Measurements from ENCODE around the gene B3GNT7.
"Not testable (repeated sequence)": the region's sequence is repeated elsewhere in the genome, so short reads cannot be mapped to it uniquely, and the experiment has no call there.

The B3GNT7 gene

DNA sequence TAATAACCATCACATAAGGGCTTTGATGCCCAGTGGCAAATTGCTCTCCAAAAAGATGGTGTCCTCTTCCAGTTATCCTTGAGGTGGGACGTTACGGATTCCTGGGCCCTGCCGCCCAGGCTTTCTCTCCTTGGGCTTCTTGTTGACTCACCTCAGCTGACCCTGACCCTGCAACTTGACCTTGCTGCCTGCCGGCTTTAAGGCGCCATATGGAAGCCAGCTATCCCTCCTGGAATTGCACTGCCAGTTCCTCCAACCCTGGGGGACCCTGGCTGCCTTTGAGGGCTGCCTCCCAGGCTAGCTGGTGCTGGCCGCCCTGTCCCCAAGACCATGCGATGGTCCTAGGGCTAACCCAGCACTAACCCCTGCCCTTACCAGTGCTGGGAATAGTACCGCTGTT is 28.3 kb upstream of the B3GNT7 start:
- no peak for DNase-seq

DNA sequence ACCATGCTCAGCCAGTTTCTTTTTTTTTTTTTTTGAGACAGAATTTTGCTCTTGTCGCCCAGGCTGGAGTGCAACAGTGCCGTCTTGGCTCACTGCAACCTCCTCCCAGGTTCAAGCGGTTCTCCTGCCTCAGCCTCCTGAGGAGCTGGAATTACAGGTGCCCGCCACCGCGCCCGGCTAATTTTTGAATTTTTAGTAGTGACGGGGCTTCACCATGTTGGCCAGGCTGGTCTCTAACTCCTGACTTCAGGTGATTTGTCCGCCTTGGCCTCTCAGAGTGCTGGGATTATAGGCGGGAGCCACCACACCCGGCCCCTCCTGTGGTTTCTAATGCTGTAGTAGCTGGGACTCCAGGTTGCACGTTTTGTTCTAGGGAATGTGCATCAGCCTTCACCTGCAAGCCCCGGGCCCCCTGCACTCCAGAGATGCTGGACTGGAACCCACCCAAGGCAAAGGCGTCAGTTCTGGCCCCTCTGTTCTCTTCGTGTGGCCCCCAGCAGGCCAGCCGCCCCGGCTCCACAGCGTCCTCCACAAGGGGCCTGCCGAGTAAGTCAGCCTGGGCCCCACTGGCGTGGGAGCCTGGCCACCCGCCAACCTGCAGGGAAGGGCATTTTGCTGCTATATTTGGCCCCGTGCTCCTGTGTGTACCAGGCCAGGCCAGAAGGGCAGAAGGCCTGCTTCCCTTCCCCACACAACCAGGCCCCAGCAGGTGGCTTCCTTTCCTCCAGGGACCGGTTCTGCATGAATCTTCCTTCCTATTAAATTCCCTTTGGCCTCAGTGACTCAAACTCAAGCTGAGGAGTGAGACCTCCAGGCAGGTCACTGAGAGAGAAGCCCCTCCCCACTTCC is 25.7 kb upstream of the B3GNT7 start:
- no peak for DNase-seq

DNA sequence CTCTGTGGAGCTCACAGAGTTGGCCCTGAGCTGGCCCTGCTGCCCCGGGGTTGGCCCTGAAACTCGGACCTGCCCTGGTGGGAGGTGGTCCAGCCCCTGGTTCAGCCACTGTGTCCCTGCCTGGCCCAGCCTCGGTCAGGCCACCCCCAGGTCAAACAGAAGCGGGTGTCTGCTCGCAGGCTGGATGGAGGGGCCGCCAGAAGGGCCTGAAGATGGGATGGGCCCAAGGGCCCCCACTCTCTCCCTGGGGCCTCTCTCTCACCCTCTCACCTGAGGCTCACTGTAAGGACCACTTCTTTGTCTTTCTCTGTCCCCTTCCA is 25.1 kb upstream of the B3GNT7 start:
- DNase-seq = no peak

DNA sequence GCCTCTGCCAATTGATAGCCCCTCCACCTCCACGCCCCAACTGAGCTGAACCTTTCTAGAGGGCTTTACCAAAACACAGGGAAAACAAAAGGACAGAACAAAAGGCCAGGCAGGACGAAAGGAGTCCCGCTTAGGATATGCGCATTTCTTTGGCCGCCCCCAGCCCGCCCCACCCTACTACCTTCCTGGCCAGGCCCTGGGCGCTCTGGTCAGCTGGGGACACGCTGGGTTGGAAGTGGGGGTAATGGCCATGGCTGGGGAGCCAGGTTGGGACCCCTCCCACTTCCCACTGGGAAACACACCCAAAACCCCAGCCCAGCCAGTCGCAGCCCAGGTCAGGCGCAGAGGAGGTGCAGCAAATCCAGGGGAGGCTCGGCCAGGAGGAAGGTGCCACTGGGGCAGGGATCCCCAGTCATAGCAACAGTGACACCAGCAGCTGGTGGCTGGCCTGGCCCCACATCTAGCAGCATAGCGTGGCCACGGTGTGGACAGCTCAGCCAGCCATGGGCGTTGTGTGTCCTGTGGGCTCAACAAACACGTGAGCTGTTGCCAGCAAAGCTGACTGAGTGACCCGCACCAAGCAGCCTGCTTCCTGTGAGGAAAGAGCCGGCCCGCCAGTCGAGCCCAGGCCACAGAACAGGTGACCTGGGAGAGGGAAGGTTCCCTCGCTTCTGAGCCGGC is 24.6 kb upstream of the B3GNT7 start:
- DNase-seq = no peak

DNA sequence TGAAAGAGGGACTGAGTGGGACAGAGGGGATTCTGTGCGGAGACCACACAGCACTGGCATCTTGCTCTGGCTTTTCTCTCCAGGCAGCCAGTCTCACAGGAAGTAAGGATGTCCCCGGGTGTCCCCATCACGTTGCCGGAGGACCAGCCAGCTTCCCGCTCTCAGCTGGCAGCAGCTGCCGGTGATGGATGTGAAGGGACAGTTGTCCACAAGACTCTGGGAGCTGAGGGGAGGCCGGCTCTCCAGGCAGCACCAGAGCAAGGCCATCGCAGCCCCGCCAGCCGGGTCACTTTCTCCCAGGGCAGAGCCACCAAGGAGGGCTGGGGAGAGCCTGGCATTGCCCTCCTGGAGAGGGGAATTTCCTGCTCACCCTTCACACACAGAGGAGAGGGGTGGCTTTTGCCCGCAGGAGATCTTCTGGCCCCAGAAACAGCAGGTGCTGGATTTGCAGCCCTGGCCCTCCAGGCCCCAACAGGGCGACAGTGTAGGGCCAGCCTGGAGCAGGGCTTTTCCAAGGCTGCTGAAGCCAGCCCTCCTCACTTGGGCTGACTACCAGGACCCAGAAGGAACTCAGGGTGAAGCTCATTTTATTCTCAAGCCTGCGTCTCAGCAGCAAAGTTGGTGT is 24.0 kb upstream of the B3GNT7 start:
- no peak for DNase-seq

DNA sequence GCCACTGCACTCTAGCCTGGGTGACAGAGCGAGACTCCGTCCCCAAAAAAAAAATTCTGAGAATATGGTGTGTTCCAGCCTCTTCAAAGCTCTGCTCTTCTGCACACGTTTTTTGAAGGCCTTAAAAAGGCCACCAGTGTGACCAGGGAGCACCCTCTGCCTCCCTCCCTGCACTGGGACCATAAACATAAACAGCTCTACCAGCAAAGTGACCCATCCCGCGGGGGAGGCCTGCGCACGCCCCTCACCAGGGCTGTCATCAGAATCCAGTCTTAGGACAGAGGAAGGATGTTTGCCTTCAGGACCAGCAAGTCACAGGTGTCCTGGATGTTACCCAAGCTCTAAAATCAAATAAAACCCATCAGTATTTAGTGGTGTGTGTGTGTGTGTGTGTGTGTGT is 23.2 kb upstream of the B3GNT7 start:
- no peak for DNase-seq

DNA sequence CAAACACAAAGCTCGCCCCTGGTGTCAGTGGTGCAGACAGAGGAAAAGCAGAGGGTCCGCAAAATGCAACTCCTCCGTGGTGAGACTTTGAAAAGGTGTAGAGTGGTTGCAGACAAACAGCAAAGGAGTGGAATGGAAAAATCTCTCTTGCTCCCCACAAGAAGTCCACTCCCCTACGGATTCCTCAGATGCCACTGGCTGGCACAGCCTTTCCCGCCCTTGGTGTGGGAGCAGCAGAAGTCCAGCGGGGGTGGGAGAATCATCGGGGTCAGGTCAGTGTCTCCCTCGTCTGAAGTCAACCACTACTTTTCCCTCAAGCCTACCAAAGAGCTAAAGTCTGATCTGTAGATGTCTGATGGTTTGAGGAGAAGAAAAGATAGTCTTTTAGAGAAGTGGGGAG is 22.3 kb upstream of the B3GNT7 start:
- DNase-seq = no peak

DNA sequence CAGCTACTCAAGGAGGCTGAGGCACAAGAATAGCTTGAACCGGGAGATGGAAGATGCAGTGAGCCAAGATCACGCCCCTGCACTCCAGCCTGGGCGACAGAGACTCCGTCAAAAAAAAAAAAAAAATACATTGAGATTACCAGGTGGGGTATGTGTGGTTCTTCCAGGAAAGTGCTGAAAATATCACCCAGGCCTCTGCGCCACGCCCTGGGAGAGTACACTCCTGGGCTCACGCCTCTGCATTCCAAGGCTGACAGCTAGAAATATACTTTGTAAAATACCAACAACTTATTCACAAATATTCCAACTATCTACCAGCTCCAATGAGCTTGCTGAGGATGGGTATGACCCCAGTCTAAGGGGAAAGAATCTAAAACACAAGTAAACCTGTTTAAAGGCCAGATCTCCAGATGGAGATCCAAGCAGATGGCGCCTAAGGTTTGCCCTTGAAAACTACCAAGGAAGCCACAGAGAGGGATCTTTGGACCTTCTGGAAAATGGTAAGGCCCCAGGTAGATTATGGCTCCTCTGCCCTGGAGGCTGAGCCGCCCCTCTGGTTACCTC is 21.6 kb upstream of the B3GNT7 start:
- no peak for DNase-seq

DNA sequence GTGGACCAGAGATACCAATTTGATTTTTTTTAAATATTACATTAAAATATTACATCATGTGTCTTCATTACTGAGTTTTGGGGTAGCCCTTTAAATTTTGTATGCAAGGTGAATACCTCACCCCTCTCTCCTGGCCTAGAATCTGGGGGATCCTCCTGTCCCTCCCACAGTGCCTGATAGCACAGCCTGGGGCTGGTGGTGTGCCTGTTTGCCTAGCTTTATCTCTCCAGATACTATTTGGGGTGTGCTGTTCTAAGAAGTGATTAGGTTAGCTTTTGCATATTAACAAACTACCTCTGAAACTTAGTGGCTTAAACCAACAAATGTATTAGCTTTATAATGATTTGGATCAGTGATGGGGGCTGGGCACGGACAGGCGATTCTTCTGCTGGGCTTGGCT is 20.7 kb upstream of the B3GNT7 start:
- no peak for DNase-seq

DNA sequence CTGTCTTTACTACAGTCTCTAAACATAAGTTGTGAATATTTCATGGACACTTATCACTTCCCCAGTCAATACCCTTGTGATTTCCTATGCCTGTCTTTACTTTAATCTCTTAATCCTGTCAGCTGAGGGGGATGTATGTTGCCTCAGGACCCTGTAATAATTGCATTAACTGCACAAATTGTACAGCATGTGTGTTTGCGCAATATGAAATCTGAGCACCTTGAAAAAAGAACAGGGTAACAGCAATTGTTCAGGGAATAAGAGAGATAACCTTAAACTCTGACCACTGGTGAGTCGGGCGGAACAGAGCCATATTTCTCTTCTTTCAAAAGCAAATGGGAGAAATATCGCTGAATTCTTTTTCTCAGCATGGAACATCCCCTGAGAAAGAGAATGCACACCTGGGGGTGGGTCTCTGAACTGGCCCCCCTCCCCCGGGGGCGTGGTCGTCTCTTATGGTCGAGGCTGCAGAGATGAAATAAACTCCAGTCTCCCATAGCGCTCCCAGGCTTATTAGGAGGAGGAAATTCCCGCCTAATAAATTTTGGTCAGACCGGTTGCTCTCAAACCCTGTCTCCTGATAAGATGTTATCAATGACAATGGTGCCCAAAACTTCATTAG is 19.4 kb upstream of the B3GNT7 start:
- DNase-seq = not testable (repeated sequence)

DNA sequence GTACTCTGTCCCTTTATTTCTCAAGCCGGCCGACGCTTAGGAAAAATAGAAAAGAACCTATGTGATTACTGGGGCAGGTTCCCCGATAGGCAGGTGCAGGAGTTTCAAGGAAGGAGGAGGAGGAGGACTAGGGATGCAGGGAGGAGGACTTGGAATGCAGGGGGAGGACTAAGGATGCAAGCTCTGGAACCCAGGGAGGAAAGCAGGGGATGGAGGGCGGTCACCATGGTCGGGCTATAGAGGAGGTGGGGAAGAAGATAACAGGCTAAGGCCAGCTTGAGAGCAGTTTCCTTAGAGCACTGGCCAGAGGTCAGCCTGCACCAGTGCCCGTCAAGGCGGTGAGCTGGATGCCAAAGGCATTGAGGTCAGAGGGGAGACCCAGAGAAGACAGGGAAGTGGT is 18.7 kb upstream of the B3GNT7 start:
- no peak for DNase-seq

DNA sequence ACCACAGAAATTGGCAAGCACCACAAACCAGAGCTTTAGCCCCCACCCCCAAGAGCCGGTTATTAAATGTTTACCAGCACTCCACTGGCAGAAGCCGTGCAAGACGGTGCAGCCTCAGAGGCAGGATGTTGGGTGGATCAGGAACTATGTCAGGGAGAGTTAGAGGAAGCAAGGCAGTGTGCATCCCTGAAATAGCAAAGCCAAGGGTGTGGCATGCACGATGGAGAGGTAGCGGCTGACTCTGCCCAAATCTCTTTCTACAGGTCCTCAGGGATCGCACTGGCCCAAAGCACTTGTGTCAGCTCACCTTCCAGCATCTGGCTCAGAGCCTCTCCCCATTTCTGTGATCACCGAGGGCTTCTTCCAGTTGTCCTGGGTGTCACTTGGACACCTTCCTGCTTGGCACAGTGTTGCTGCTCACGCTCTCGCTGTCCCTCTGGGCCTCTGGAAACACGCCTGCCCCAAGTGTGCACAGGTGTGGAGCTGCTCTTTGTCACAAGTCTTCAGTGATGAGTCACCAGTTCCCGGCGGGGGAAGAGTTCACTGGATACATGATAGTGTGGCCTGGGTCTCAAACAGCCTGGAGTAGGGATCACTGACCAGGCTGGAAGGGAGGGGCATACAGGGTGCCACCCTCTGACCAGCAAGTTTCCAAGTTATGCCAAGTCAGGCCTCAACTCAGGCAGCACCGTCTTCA is 17.3 kb upstream of the B3GNT7 start:
- no peak for DNase-seq

DNA sequence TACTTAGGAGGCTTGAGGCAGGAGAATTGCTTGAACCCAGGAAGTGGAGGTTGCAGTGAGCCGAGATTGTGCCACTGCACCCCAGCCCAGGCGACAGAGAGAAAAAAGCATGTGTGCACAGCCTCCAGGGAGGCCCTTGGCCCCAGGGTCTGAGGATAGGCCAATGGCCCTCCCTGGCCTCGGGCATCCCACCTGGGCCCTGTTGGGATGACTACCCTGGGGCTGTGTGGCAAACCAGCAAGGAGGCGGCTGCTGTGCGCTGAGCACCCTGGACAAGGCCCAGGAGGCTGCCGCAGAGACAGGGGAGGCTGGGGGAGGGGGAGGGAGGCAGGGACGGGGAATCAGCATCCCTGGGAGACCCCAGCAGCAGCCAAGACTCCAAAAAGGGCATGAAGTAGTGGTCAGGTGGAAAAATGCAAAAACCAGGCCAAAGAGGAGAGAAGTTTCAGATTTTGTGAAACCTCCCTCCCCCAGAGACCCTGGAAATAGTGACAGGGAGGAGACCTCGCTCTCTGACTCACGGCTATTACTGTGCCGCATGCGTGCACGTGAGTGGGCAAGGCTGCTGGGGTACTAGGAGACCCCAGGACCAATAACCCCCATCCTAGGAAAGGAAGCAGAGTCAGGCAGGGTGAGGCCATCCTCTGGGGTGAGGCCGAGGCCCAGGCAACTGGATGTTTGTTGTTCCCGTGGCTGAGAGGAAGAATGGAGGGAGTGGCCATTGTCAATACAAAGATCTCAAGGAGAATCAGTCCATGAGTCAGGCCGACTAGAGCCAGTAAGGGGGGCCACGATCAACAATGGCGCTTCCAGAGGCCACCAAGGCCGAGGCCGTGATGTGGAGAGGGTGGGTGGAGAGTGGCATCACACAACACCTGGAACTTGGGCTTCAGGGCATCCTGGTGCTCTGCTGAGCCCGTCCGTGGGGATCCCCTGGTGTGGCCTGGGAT is 16.0 kb upstream of the B3GNT7 start:
- DNase-seq = no peak

DNA sequence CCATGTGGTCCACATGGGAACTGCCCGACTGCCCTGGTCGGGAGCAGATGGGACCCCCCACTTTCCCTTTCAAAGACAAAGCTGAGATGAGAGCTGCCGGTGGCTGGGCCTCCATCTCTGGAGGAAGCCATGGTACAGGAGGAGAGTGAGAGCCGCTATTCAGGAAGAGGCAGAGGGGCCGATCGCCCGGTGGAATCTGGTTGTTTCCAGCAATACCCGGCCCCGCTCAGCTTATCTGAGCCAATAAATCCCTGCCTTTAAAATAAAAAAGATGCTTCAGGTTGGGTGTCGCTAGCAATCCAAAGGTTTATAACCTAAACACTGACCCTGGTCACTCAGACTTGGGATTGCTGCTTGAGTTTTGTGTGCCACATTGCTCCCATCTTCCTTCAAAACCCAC is 15.2 kb upstream of the B3GNT7 start:
- no peak for DNase-seq

DNA sequence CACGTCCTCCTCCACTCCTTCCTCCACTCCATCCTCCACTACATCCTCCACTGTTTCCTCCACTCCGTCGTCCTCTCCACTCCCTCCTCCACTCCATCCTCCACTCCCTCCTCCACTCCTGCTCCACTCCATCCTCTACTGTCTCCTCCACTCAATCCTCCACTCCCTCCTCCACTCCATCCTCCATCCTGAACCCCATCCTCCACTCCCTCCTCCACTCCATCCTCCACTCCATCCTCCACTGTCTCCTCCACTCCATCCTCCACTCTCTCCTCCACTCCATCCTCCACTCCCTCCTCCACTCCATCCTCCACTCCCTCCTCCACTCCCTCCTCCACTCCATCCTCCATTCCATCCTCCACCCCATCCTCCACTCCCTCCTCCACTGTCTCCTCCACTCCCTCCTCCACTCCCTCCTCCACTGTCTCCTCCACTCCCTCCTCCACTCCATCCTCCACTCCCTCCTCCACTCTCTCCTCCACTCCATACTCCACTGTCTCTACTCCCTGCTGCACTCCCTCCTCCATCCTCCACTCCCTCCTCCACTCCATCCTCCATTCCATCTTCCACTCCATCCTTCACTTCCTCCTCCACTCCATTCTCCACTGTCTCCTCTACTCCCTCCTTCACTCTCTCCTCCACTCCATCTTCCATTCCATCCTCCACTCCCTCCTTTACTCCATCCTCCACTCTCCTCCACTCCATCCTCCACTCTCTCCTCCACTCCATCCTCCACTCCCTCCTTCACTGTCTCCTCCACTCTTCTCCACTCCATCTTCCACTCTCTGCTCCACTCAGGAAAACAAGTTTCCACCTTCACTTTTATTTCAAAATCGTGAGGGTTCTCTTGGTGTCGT is 14.3 kb upstream of the B3GNT7 start:
- no peak for DNase-seq

DNA sequence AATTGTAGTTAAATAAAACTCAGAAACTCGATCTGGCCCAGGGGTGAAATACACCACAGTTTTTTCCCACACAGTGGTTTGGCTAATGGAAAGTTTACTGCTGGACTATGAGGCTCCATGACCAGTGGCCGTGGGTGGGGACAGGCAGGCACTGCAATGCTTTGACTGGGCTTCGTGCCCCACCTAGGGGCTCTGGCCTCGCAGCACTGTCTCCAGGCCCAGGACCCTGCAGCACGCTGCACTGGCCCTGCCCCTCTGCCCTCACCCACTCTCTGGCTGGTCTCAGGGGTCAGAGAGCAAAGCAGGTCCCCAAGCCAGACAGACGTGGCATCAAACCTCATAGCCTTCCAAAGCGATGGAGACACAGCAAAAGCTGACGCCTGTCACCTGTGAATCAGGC is 13.4 kb upstream of the B3GNT7 start:
- DNase-seq = no peak

DNA sequence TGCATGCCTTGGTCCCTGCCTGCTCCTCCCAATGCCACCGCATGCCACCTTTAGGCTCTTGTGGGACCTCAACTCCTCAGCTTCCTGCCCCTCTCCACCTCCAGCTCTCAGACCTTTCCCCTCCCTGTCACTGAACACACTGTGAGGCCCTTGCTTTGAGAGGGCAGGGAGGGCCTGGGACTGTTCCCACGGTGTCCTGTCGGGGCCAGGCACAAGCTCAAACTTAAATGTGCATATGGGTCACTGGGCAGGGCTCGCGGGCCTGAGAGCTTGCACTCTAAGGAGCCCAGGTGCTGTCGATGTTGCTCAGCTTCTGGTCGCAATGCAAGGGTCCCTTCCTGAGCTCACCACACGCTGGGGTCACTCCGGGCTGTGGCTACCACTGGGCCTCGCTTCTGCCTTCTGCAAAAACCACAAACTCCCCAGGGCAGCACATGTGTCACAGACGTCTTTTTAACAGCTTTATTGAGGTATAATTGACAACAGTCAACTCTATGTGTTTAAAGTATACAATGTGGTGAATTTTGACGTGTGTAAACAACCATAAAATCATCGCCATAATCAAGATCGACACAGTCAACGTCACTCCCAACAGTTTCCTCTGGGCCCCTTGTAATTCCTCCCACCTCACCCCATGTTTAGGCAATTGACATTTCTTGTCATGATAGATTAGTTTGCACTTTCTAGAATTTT is 11.9 kb upstream of the B3GNT7 start:
- DNase-seq = peak; percentile 75

DNA sequence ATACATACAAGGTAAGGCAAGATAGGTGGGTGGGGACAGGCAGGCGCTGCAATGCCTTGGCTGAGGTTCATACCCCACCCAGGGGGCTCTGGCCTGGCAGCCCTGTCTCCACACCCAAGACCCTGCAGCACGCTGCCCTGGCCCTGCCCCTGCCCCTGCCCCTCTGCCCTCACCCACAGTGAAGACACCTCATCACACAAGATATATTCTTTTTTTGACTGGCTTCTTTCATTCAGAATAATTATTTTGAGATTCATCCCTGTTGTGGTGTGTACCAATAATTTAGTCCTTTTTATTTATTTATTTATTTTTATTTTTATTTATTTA is 11.4 kb upstream of the B3GNT7 start:
- no peak for DNase-seq

DNA sequence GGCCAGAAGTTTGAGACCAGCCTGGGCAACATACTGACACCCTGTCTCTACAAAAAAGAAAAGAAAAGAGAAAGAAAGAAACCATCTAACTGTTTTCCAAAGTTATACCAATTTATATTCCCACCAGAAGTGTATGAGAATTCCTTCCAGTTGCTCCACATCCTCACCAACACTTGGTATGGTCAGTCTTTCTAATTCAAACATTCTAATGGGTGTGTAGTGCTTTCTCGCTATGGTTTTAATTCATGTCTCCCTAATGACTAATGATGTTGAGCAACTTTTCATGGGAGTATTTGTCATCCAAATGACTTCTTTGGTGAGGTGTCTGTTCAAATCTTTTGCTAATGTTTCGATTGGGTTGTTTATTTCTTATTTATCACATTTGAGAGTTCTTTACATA is 10.5 kb upstream of the B3GNT7 start:
- no peak for DNase-seq

DNA sequence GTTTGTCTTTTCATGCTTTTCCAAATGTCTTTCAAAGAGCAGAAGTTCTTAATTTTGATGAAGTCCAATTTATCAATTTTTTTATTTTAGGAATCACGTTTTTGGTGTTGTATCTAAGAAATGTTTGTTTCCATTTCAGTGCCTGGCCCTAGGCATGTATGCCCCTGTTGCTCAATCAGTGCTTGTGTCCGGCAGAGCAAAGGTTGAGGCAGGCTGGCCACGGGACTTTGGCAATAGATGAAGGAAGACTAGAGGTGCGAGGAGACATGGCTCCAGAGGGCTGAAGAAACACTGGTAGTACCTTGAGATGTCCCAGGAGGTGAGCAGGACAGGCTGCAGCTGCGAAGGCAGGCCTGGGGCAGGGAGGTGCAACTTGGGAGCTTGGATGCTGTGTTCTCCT is 10.1 kb upstream of the B3GNT7 start:
- no peak for DNase-seq

All from NK-92 treated with Interleukin-12 subunit alpha and Interleukin-12 subunit beta, amount 100 ng/mL, for 24 hours (cell line).